B cell (primary cell): ENCODE measurements around the gene CRIM1. TPM values are rescaled to one million over a fixed set of nuclear protein-coding genes. Genes with fewer than 3 reads are reported as not detected.

ENCODE experiments used
- ATAC-seq: fragments of 200-7000 bp; cut with Tn5 transposase; one replicate; pipeline ENCODE4 v1.10.0; 2021; ENCODE audit warnings: low read depth, mild to moderate bottlenecking, moderate number of reproducible peaks, moderate library complexity
- CTCF ChIA-PET: fragments of 350-600 bp; sonication (Branson Sonifier 250); formaldehyde crosslinking; loops from one replicate; lab custom pipeline; 2021; ENCODE audit warnings: antibody characterized with exemption, inconsistent platforms; lab: Charles Lee
- POLR2A ChIA-PET: fragments of 350-600 bp; sonication (Branson Sonifier 250); formaldehyde crosslinking; loops from one replicate; lab custom pipeline; 2021; ENCODE audit warnings: antibody characterized with exemption; lab: Charles Lee
- DNase-seq: peaks from one replicate; pipeline ENCODE4 v3.0.0; 2013
- H2AFZ ChIP-seq: 2 replicates; pipeline ENCODE4 v1.6.1; 2012; ENCODE audit warnings: mild to moderate bottlenecking, low read depth, low read length; ENCODE audit not compliant: insufficient read depth, poor library complexity, severe bottlenecking
- H3K27ac ChIP-seq, 2 donors: 1 replicate in 1 of 2; 2 replicates in 1 of 2; pipeline ENCODE4 v1.5.1; 2012 to 2013; ENCODE audit warnings: low read length in 2 of 2, mild to moderate bottlenecking in 2 of 2, moderate library complexity in 1 of 2
- H3K27me3 ChIP-seq, 4 experiments: fragments of 200-600 bp in 1 of 4; sonication (generic) in 1 of 4; replicated peaks in 1 of 4; 1 replicate in 2 of 4; 2 replicates in 2 of 4; pipeline versions ENCODE4 v1.6.1 to v1.7.0; 2013 to 2016; ENCODE audit warnings: low read length in 3 of 4, mild to moderate bottlenecking in 2 of 4, mixed read lengths in 1 of 4, moderate library complexity in 1 of 4; ENCODE audit not compliant: insufficient read depth in 4 of 4, control insufficient read depth in 3 of 4; ENCODE audit errors: control extremely low read depth in 1 of 4
- H3K36me3 ChIP-seq, 2 experiments: replicated peaks in 1 of 2; 1 replicate in 1 of 2; 2 replicates in 1 of 2; pipeline versions ENCODE4 v1.6.1 to v1.7.1; 2013; ENCODE audit warnings: low read length in 1 of 2; ENCODE audit not compliant: insufficient read depth in 2 of 2, control insufficient read depth in 1 of 2; ENCODE audit errors: control extremely low read depth in 1 of 2, extremely low read depth in 1 of 2
- H3K4me1 ChIP-seq, 2 donors: fragments of 200-600 bp in 1 of 2; sonication (generic) in 1 of 2; 1 replicate in 1 of 2; 2 replicates in 1 of 2; pipeline versions ENCODE4 v1.5.1 to v1.6.1; 2013 to 2017; ENCODE audit warnings: low read length in 2 of 2; ENCODE audit not compliant: control insufficient read depth in 2 of 2, insufficient read depth in 2 of 2
- H3K4me2 ChIP-seq: replicated peaks from 2 replicates; pipeline ENCODE3; 2012; ENCODE audit warnings: mild to moderate bottlenecking, low read depth, low read length; ENCODE audit not compliant: poor library complexity, severe bottlenecking
- H3K4me3 ChIP-seq, 5 experiments: fragments of 200-600 bp in 1 of 5; sonication (generic) in 1 of 5; 1 replicate in 3 of 5; 2 replicates in 2 of 5; pipeline versions ENCODE4 v1.5.1 to v1.7.0; 2011 to 2016; ENCODE audit warnings: low read length in 4 of 5, mild to moderate bottlenecking in 4 of 5, low read depth in 2 of 5, control low read depth in 1 of 5, moderate library complexity in 1 of 5; ENCODE audit not compliant: insufficient read depth in 1 of 5; ENCODE audit errors: control extremely low read depth in 1 of 5, extremely low read depth in 1 of 5
- H3K79me2 ChIP-seq: fragments of 200-600 bp; sonication (generic); one replicate; pipeline ENCODE4 v1.6.0; 2016; ENCODE audit warnings: low read length; ENCODE audit not compliant: control insufficient read depth, insufficient read depth
- H3K9ac ChIP-seq: fragments of 200-600 bp; sonication (generic); 2 replicates; pipeline ENCODE4 v1.6.1; 2017; ENCODE audit warnings: mild to moderate bottlenecking, low read length, moderate library complexity
- H3K9me3 ChIP-seq, 3 donors: one replicate each; pipeline versions ENCODE4 v1.6.1 to v1.7.1; 2013; ENCODE audit warnings: low read length in 2 of 3; ENCODE audit not compliant: control insufficient read depth in 2 of 3, insufficient read depth in 1 of 3; ENCODE audit errors: control extremely low read depth in 1 of 3
- H4K20me1 ChIP-seq: 2 replicates; pipeline ENCODE4 v1.6.0; 2012; ENCODE audit warnings: mild to moderate bottlenecking, low read length; ENCODE audit not compliant: insufficient read depth, control insufficient read depth, poor library complexity, severe bottlenecking
- H3K27ac Mint-ChIP-seq: one replicate; pipeline ENCODE4 v1.8.0; 2021; ENCODE audit warnings: mixed read lengths
- H3K27me3 Mint-ChIP-seq: one replicate; pipeline ENCODE4 v1.8.0; 2021; ENCODE audit warnings: mixed read lengths
- H3K4me1 Mint-ChIP-seq: one replicate; pipeline ENCODE4 v1.8.0; 2021; ENCODE audit warnings: mixed read lengths
- H3K4me3 Mint-ChIP-seq: one replicate; pipeline ENCODE4 v1.8.0; 2021; ENCODE audit warnings: mixed read lengths
- H3K9me3 Mint-ChIP-seq: one replicate; pipeline ENCODE4 v1.8.0; 2022; ENCODE audit warnings: mixed read lengths; ENCODE audit not compliant: insufficient read depth
- CTCF ChIP-seq: fragments of 200-600 bp; IDR thresholded peaks from one replicate; pipeline ENCODE4 v1.8.0; 2022; ENCODE audit warnings: antibody characterized with exemption, mild to moderate bottlenecking
- EZH2 ChIP-seq: IDR thresholded peaks from 2 replicates; pipeline ENCODE4 v1.6.1; 2012; ENCODE audit warnings: borderline replicate concordance, low read depth, mild to moderate bottlenecking, moderate library complexity, low read length; ENCODE audit not compliant: insufficient read depth, poor library complexity, severe bottlenecking
- WGBS: methylation state at CpG from one replicate; pipeline ENCODE4 v1.1.5; 2013; ENCODE audit warnings: missing lambda C conversion rate; ENCODE audit not compliant: insufficient coverage; 5-methylcytosine and 5-hydroxymethylcytosine counted together
- intact Hi-C: fragments of 100-400 bp; cut with micrococcal nuclease; formaldehyde crosslinking; loops from one replicate; pipeline ENCODE4 v1.10.0; 2022
- polyA plus RNA-seq: library from polyadenylated mRNA; depleted of rRNA; stranded (reverse); fragments of >200 nt; gene quantifications from 2 replicates; pipeline ENCODE4 v1.2.3, GENCODE V29; 2012
- total RNA-seq, 2 donors: library from RNA; stranded (reverse); fragments of 120-200 nt in 1 of 2; gene quantifications; 1 replicate in 1 of 2; 2 replicates in 1 of 2; pipeline versions ENCODE4 v1.2.3 to v1.2.4, GENCODE V29; 2013 to 2022

The CRIM1 gene
- total and polyA plus RNA-seq, 2 donors (not counting 1 experiment from before 2014, with no cell fraction given): 1.3 to 5.0 TPM

GRCh38 chr2:36370281-36370680 is 14.7 kb downstream of the CRIM1 start:
- Mint-ChIP-seq H3K27ac (no peak overlapping the region), H3K9me3 (no peaks in the 10 kb centered on the region), H3K4me1 (no peaks in the 10 kb centered on the region), H3K27me3 (peaks cover 10% of the 10 kb centered on the region), H3K4me3 (no peak overlapping the region)
- no peaks in the 10 kb centered on the region for H3K9me3 ChIP-seq
- CTCF ChIA-PET: no interaction called here
- POLR2A ChIA-PET: no interaction called here
- H3K27me3 ChIP-seq: no peaks in the 10 kb centered on the region
- no peak for ATAC-seq
- peaks cover 13% of the 10 kb centered on the region for H3K79me2 ChIP-seq
- no peaks in the 10 kb centered on the region for H3K36me3 ChIP-seq
- H3K9ac ChIP-seq: no peak overlapping the region
- no peak for DNase-seq
- H3K4me2 ChIP-seq: no peak overlapping the region
- intact Hi-C loops: no loop called here
- no peak overlapping the region for H2AFZ ChIP-seq
- H4K20me1 ChIP-seq: no peaks in the 10 kb centered on the region
- H3K4me3 ChIP-seq: no peak overlapping the region
- no peak for TF ChIP-seq EZH2
- TF ChIP-seq CTCF: no peak
- no peaks in the 10 kb centered on the region for H3K4me1 ChIP-seq
- no peak overlapping the region for H3K27ac ChIP-seq

- Histone ChIP-seq H3K79me2 (peaks cover 6% of the 10 kb centered on the region), H3K9ac (no peak overlapping the region), H3K9me3 (no peaks in the 10 kb centered on the region), H3K27ac (no peak overlapping the region), H3K4me3 (no peak overlapping the region), H3K36me3 (no peaks in the 10 kb centered on the region), H3K4me1 (no peaks in the 10 kb centered on the region), H3K27me3 (no peaks in the 10 kb centered on the region), H3K4me2 (no peak overlapping the region), H2AFZ (no peak overlapping the region), H4K20me1 (no peaks in the 10 kb centered on the region)
- intact Hi-C loops: no loop called here
- Mint-ChIP-seq H3K27me3 (peaks cover 7% of the 10 kb centered on the region), H3K9me3 (no peaks in the 10 kb centered on the region), H3K4me3 (no peak overlapping the region), H3K27ac (no peak overlapping the region), H3K4me1 (no peaks in the 10 kb centered on the region)
- DNase-seq (no peak), ATAC-seq (no peak)
- no peak for TF ChIP-seq EZH2
- TF ChIP-seq CTCF: no peak
- WGBS: 97% methylated on average over 6 of the region's 9 CpGs
- ChIA-PET POLR2A (no interaction called here), CTCF (no interaction called here)
Observed at GRCh38 chr2:36371070-36371874, 15.7 kb downstream of the CRIM1 start.
